DND-41 (cell line): ENCODE results near the gene FUZ.

Experiments used
- ATAC-seq: fragments of 200-7000 bp; cut with Tn5 transposase; 3 replicates; pipeline ENCODE4 v1.9.1; 2021; ENCODE audit warnings: low read depth; ENCODE audit not compliant: insufficient read depth
- DNase-seq: peaks from one replicate; pipeline ENCODE4 v3.0.0-alpha.2; 2020
- H2AFZ ChIP-seq: 2 replicates; pipeline ENCODE4 v1.6.0; 2012; ENCODE audit warnings: low read depth, low read length
- H3K27ac ChIP-seq: 2 replicates; pipeline ENCODE4 v1.5.1; 2012; ENCODE audit warnings: low read length, inconsistent platforms
- H3K27me3 ChIP-seq: fragments of 200-600 bp; sonication (generic); 2 replicates; pipeline ENCODE4 v1.6.0; 2012; ENCODE audit warnings: low read length, mild to moderate bottlenecking, inconsistent platforms; ENCODE audit not compliant: insufficient read depth, poor library complexity
- H3K36me3 ChIP-seq: 2 replicates; pipeline ENCODE4 v1.5.1; 2012; ENCODE audit warnings: low read length, inconsistent platforms; ENCODE audit not compliant: insufficient read depth
- H3K4me1 ChIP-seq: 2 replicates; pipeline ENCODE4 v1.5.1; 2012; ENCODE audit warnings: mild to moderate bottlenecking, low read length; ENCODE audit not compliant: insufficient read depth
- H3K4me2 ChIP-seq: 2 replicates; pipeline ENCODE4 v1.6.0; 2012; ENCODE audit warnings: mild to moderate bottlenecking, moderate library complexity, low read length, inconsistent platforms; ENCODE audit not compliant: insufficient read depth
- H3K4me3 ChIP-seq, 2 experiments: fragments of 200-600 bp in 1 of 2; shearing (Covaris generic) in 1 of 2; 2 replicates each; pipeline ENCODE4 v1.5.1; 2012 to 2016; ENCODE audit warnings: inconsistent platforms in 2 of 2, low read length in 2 of 2, mild to moderate bottlenecking in 2 of 2, low read depth in 1 of 2, moderate library complexity in 1 of 2
- H3K79me2 ChIP-seq: 2 replicates; pipeline ENCODE4 v1.6.0; 2012; ENCODE audit warnings: low read length, inconsistent platforms; ENCODE audit not compliant: insufficient read depth
- H3K9ac ChIP-seq: 2 replicates; pipeline ENCODE4 v1.6.0; 2012; ENCODE audit warnings: low read depth, mild to moderate bottlenecking, inconsistent platforms, low read length, moderate library complexity
- H3K9me3 ChIP-seq: 2 replicates; pipeline ENCODE4 v1.5.1; 2012; ENCODE audit warnings: low read length, moderate library complexity, mild to moderate bottlenecking, inconsistent platforms; ENCODE audit not compliant: insufficient read depth, severe bottlenecking
- H4K20me1 ChIP-seq: 2 replicates; pipeline ENCODE4 v1.6.0; 2012; ENCODE audit warnings: low read length; ENCODE audit not compliant: insufficient read depth
- EZH2 ChIP-seq: IDR thresholded peaks from 3 replicates; pipeline ENCODE4 v1.6.1; 2012; ENCODE audit warnings: borderline replicate concordance, low read depth, mild to moderate bottlenecking, moderate library complexity, low read length, inconsistent platforms; ENCODE audit not compliant: severe bottlenecking
- TF ChIP-seq, protein P1 (sequence below): IDR thresholded peaks from 2 replicates; pipeline ENCODE4 v1.5.1; 2012; ENCODE audit warnings: borderline replicate concordance, low read length, moderate library complexity, mild to moderate bottlenecking; ENCODE audit not compliant: poor library complexity, severe bottlenecking; ENCODE audit errors: extremely low read depth

FUZ gene

DNA sequence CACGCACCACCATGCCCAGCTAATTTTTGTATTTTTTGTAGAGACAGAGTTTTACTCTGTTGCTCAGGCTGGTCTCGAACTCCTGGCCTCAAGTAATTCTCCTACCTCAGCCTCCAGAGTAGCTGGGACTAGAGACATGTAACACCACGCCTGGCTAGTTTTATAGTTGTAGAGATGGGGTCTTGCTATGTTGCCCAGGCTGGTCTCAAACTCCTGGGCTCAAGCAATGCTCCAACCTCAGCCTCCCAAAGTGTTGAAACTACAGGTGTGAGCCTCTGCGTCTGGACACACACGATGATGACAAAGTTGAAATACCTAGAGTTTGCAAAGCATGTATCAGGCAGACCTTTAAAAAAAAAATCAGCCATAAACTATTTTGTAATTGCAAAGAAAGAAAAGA is 33.3 kb upstream of the FUZ start:
- no peak for DNase-seq
- no peak overlapping the region for H3K9ac ChIP-seq
- ATAC-seq, result no peak
- no peak overlapping the region for H3K4me3 ChIP-seq
- no peak overlapping the region for H3K4me2 ChIP-seq
- H2AFZ ChIP-seq, result no peak overlapping the region
- H4K20me1 ChIP-seq, result no peaks in the 10 kb centered on the region
- H3K27me3 ChIP-seq, result no peaks in the 10 kb centered on the region
- H3K9me3 ChIP-seq, result no peaks in the 10 kb centered on the region
- peaks cover 14% of the 10 kb centered on the region for H3K79me2 ChIP-seq
- 0 out of 2 replicates have a peak, but pooled peaks cover 3% of the 10 kb centered on the region for H3K36me3 ChIP-seq
- peaks cover 25% of the 10 kb centered on the region for H3K4me1 ChIP-seq
- no peak for TF ChIP-seq EZH2
- TF ChIP-seq, protein P1, sequence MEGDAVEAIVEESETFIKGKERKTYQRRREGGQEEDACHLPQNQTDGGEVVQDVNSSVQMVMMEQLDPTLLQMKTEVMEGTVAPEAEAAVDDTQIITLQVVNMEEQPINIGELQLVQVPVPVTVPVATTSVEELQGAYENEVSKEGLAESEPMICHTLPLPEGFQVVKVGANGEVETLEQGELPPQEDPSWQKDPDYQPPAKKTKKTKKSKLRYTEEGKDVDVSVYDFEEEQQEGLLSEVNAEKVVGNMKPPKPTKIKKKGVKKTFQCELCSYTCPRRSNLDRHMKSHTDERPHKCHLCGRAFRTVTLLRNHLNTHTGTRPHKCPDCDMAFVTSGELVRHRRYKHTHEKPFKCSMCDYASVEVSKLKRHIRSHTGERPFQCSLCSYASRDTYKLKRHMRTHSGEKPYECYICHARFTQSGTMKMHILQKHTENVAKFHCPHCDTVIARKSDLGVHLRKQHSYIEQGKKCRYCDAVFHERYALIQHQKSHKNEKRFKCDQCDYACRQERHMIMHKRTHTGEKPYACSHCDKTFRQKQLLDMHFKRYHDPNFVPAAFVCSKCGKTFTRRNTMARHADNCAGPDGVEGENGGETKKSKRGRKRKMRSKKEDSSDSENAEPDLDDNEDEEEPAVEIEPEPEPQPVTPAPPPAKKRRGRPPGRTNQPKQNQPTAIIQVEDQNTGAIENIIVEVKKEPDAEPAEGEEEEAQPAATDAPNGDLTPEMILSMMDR, result no peak
- no peak overlapping the region for H3K27ac ChIP-seq

DNA sequence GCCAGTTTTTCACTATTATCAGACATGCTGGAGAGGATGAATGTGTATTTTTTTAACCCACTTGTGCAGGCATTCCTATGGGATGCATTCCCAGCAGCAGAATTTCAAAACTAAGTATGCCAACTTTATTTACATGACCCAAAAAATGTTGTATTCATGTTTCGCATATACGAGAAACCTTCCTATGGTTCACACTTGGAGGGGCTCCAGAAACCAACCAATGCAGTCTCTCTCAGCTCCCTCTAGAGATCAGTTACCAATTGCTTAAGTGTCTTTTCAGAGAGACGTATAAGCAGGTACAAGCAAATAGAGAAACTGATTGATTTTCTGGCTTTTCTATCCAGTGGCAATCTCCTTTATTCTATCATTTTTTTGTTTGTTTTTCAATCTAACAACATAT is 32.3 kb upstream of the FUZ start:
- ATAC-seq, result no peak
- no peak overlapping the region for H3K4me3 ChIP-seq

DNA sequence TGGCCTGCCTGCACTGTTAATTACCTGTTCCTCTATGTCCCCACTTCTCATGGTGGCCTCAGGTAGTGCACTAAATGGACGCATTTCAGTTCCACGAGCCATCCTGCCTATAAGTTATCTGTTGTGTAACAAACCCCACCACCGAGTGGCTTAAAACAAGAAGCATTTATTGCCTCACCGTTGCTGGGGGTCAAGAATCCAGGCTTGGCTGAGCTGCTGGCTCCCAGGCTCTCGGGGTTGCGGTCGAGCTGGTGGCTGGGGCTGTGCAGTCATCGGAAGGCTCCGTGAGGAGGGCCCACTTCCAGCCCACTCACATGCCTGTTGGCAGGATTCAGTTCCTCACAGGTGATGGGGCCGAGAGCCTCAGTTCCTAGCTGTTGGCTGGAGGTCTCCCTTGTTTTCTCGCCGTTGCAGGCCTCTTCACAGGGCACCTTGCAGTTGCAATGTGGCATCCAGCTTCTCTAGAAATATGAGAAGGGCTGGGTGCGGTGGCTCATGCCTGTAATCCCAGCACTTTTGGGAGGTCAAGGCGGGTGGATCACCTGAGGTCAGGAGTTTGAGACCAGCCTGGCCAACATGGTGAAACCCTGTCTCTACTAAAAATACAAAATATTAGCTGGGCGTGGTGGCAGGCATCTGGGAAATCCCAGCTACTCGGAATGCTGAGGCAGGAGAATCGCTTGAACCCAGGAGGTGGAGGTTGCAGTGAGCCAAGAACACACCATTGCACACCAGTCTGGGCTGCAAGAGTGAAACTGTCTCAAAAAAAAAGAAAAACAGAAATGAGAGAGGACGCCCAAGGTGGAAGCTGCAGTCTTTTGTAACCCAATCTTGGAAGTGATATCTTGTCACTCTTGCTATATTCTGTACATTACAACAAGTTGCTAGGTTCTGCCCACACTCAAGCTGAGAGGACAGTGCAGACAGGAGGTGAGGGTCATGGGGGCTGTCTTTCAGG is 31.3 kb upstream of the FUZ start:
- H3K4me1 ChIP-seq, result peaks cover 16% of the 10 kb centered on the region
- H3K79me2 ChIP-seq, result peaks cover 2% of the 10 kb centered on the region; the same call in 1 of the 2 replicates
- H3K4me2 ChIP-seq, result no peak overlapping the region
- H3K4me3 ChIP-seq, result no peak overlapping the region
- no peak overlapping the region for H3K27ac ChIP-seq
- no peaks in the 10 kb centered on the region for H4K20me1 ChIP-seq
- ATAC-seq (no peak), DNase-seq (no peak)
- TF ChIP-seq, protein P1, result no peak
- TF ChIP-seq EZH2, result no peak
- no peaks in the 10 kb centered on the region for H3K27me3 ChIP-seq
- H3K36me3 ChIP-seq, result peaks cover 13% of the 10 kb centered on the region
- H3K9me3 ChIP-seq, result no peaks in the 10 kb centered on the region
- H2AFZ ChIP-seq, result no peak overlapping the region
- no peak overlapping the region for H3K9ac ChIP-seq

More for the DNA sequence above, 32.3 kb upstream of the FUZ start:
- Histone ChIP-seq H3K9me3 (no peaks in the 10 kb centered on the region), H3K4me1 (peaks cover 25% of the 10 kb centered on the region), H3K9ac (no peak overlapping the region), H2AFZ (no peak overlapping the region), H3K27me3 (no peaks in the 10 kb centered on the region), H3K4me2 (no peak overlapping the region), H3K36me3 (peaks cover 7% of the 10 kb centered on the region), H4K20me1 (no peaks in the 10 kb centered on the region), H3K27ac (no peak overlapping the region), H3K79me2 (peaks cover 11% of the 10 kb centered on the region; the same call in 1 of the 2 replicates)
- no peak for TF ChIP-seq EZH2
- TF ChIP-seq, protein P1, result no peak
- DNase-seq, result no peak
